HG02840 (cell line): ENCODE measurements around the gene PSD4.

Experiments used
- ATAC-seq: cut with Tn5 transposase; IDR thresholded peaks from one replicate; pipeline ENCODE4 v1.9.1; 2021; ENCODE audit warnings: mild to moderate bottlenecking, moderate library complexity, moderate number of reproducible peaks; ENCODE audit not compliant: unreplicated experiment, low FRiP score

The PSD4 gene

GRCh38 chr2:113257516-113258264 lies 83.9 kb downstream of the PSD4 start:
- ATAC-seq = no peak

GRCh38 chr2:113258471-113259147 lies 84.8 kb downstream of the PSD4 start:
- no peak for ATAC-seq
